ENCODE measurements around the gene OGA. TPM values are rescaled to one million over a fixed set of nuclear protein-coding genes. Genes with fewer than 3 reads are reported as not detected.

Gene OGA
- total RNA-seq, 1 donor from 2014 or later: 125 TPM

DNA sequence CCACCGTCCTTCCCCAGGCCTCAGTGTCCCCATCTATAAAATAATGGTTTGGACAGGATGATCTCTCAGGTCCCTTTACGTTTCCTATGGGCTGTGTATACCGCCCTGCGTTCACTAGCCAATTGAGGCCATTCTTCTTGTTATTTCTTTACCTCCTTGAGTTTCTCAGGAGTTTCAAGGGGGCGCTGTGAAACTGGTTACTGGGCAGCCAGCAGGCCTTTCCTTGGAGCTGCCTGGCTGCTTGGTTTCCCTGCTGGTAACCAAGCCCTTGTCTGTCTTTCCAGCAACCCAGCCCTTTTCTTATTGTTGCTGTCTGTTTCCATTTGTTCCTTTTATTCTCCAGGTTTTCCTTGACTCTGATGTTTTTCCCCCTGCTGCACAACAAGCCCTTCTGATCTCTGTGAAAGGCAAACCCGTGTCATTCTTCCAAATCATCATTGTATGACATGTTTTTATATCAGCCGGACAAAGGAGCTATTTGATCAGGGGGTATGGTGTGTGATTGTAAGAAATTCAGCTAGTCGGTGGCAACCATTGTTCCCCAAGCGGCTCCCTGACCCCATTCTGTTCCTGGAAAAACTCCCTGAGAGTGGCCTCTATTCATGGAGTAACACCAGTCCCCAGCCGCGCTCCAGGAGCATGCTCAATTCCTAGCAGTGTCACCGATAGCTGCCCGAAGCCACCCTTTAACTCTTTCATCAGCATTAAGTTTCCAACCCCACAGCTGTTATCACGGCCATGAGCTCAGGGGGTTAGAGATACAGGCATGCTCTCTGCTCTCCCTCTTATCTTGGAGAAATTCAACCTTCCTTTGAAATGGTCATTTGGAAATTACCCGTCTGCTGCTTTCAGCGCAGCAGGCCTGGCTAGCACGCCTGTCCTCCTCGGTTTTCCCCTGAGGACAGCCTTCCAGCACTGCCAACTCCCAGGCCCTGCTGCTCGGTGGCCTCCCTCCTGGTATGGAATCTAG lies 68.9 kb downstream of the OGA start:
- no peak for DNase-seq (ENCODE audit: extremely low spot score in 2 of 2)
- intact Hi-C loops (cut with DNase I): no loop called here
- Histone ChIP-seq H3K36me3 (no peaks in the 10 kb centered on the region), H3K27me3 (no peaks in the 10 kb centered on the region), H3K4me1 (no peaks in the 10 kb centered on the region), H3K9me3 (no peaks in the 10 kb centered on the region), H3K27ac (no peak overlapping the region), H3K4me3 (no peak overlapping the region)
- TF ChIP-seq, protein P1, sequence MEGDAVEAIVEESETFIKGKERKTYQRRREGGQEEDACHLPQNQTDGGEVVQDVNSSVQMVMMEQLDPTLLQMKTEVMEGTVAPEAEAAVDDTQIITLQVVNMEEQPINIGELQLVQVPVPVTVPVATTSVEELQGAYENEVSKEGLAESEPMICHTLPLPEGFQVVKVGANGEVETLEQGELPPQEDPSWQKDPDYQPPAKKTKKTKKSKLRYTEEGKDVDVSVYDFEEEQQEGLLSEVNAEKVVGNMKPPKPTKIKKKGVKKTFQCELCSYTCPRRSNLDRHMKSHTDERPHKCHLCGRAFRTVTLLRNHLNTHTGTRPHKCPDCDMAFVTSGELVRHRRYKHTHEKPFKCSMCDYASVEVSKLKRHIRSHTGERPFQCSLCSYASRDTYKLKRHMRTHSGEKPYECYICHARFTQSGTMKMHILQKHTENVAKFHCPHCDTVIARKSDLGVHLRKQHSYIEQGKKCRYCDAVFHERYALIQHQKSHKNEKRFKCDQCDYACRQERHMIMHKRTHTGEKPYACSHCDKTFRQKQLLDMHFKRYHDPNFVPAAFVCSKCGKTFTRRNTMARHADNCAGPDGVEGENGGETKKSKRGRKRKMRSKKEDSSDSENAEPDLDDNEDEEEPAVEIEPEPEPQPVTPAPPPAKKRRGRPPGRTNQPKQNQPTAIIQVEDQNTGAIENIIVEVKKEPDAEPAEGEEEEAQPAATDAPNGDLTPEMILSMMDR (IDR thresholded peaks at IDR 0.05): no peak
- no peak for TF ChIP-seq POLR2AphosphoS5 (IDR thresholded peaks at IDR 0.05; ENCODE audit: insufficient read depth in 1 of 2, low read depth in 1 of 2)
- TF ChIP-seq POLR2A (IDR thresholded peaks at IDR 0.05): no peak

DNA sequence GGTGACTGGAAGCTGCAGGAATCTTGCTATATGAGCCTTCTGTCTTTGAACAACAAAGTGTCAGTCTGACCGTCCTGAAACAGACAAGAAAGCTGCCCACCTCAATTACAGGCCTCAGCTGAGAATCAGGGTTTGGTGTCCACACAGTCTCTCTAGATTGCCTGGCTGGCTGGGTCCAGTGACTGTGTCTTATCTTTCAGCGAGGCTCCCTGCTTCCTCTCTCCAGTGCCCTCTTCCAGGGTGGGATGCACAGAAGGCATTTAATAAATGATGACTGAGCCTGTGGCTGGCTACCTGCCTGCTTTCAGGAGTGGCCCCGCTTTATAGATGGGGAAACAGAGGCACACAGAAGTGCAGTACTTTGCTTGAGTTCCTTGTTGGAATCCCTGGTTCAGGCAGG lies 69.7 kb downstream of the OGA start:
- intact Hi-C loops (cut with DNase I): no loop called here
- Histone ChIP-seq H3K4me1 (no peaks in the 10 kb centered on the region), H3K9me3 (no peaks in the 10 kb centered on the region), H3K36me3 (no peaks in the 10 kb centered on the region), H3K27me3 (no peaks in the 10 kb centered on the region), H3K4me3 (no peak overlapping the region), H3K27ac (no peak overlapping the region)
- DNase-seq (ENCODE audit: extremely low spot score in 2 of 2): no peak
- TF ChIP-seq POLR2A (IDR thresholded peaks at IDR 0.05) (no peak), POLR2AphosphoS5 (IDR thresholded peaks at IDR 0.05; ENCODE audit: insufficient read depth in 1 of 2, low read depth in 1 of 2) (no peak)
- TF ChIP-seq, protein P1 (IDR thresholded peaks at IDR 0.05): no peak

GRCh38 chr10:101745074-101745696 lies 73.1 kb downstream of the OGA start:
- no peaks in the 10 kb centered on the region for H3K4me1 ChIP-seq
- H3K4me3 ChIP-seq: no peak overlapping the region
- DNase-seq (ENCODE audit: extremely low spot score in 2 of 2): no peak
- H3K27me3 ChIP-seq: no peaks in the 10 kb centered on the region
- H3K9me3 ChIP-seq: no peaks in the 10 kb centered on the region
- intact Hi-C loops (cut with DNase I): no loop called here
- H3K36me3 ChIP-seq: no peaks in the 10 kb centered on the region
- TF ChIP-seq, protein P1 (IDR thresholded peaks at IDR 0.05): no peak
- TF ChIP-seq POLR2AphosphoS5 (IDR thresholded peaks at IDR 0.05; ENCODE audit: insufficient read depth in 1 of 2, low read depth in 1 of 2): no peak
- no peak for TF ChIP-seq POLR2A (IDR thresholded peaks at IDR 0.05)
- H3K27ac ChIP-seq: no peak overlapping the region

GRCh38 chr10:101744267-101744666 lies 74.0 kb downstream of the OGA start:
- no peaks in the 10 kb centered on the region for H3K36me3 ChIP-seq
- TF ChIP-seq, protein P1 (IDR thresholded peaks at IDR 0.05): no peak
- TF ChIP-seq POLR2AphosphoS5 (IDR thresholded peaks at IDR 0.05; ENCODE audit: insufficient read depth in 1 of 2, low read depth in 1 of 2) (no peak), POLR2A (IDR thresholded peaks at IDR 0.05) (no peak)
- H3K4me1 ChIP-seq: no peaks in the 10 kb centered on the region
- no peak overlapping the region for H3K4me3 ChIP-seq
- DNase-seq (ENCODE audit: extremely low spot score in 2 of 2): no peak
- intact Hi-C loops (cut with DNase I): no loop called here
- no peak overlapping the region for H3K27ac ChIP-seq
- H3K9me3 ChIP-seq: no peaks in the 10 kb centered on the region
- H3K27me3 ChIP-seq: no peaks in the 10 kb centered on the region
